Measurements from ENCODE around the gene PKHD1. TPM values are rescaled to one million over a fixed set of nuclear protein-coding genes. Genes with fewer than 3 reads are reported as not detected.

Gene PKHD1
- total and polyA plus RNA-seq, 9 donors: 0.01 to 0.12 (median 0.05) TPM; not detected in 3

DNA sequence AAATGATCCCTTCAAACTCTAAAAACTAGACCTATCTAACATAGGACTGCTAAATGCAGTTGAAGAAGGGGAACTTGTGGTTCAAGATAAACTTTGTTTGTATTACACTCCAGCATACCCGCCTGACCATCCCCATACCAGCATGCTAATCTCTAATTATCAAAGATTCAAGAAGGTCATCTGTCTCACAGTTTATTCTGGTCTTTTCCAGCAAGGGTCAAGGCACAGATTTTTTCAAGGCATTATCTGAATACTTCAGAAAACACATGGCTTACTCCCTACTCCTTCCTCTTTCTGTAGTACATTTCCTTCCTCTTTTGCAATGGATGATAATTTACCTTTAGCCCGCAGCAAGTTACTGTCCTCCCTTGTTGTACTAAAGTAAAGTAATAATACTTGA lies 174.1 kb downstream of the PKHD1 start:
- H3K27ac ChIP-seq: no peak overlapping the region
- H3K4me3 ChIP-seq: no peak overlapping the region
- H3K36me3 ChIP-seq: no peaks in the 10 kb centered on the region
- TF ChIP-seq POLR2A (IDR thresholded peaks at IDR 0.05) (no peak), EP300 (IDR thresholded peaks at IDR 0.05) (no peak)
- TF ChIP-seq, protein P1, sequence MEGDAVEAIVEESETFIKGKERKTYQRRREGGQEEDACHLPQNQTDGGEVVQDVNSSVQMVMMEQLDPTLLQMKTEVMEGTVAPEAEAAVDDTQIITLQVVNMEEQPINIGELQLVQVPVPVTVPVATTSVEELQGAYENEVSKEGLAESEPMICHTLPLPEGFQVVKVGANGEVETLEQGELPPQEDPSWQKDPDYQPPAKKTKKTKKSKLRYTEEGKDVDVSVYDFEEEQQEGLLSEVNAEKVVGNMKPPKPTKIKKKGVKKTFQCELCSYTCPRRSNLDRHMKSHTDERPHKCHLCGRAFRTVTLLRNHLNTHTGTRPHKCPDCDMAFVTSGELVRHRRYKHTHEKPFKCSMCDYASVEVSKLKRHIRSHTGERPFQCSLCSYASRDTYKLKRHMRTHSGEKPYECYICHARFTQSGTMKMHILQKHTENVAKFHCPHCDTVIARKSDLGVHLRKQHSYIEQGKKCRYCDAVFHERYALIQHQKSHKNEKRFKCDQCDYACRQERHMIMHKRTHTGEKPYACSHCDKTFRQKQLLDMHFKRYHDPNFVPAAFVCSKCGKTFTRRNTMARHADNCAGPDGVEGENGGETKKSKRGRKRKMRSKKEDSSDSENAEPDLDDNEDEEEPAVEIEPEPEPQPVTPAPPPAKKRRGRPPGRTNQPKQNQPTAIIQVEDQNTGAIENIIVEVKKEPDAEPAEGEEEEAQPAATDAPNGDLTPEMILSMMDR (IDR thresholded peaks at IDR 0.05): no peak
- H3K4me1 ChIP-seq (ENCODE audit: insufficient read depth): no peaks in the 10 kb centered on the region
- H3K27me3 ChIP-seq: no peaks in the 10 kb centered on the region
- intact Hi-C loops (cut with DNase I): no loop called here
- 35 to 49% (median 47%) methylated on average over 2 of the region's 2 CpGs for WGBS, 3 donors
- no peaks in the 10 kb centered on the region for H3K9me3 ChIP-seq
- DNase-seq: no peak

DNA sequence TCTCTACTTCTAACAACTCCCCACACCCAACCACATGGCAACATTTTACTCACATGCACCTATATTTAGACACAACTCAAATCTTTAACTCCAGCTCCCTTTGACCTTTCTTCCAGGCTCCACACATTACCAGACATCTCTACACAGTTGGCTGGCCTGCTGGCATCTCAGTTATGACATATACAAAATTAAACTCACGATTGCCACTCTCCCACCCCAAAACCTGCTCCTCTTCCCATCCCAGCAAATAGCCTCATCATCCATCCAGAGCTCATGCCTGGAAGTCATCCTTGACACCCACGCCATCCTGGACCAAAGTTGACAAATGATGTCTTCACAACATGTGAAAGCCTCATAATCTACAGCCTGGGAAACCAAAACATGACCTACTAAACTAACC lies 176.6 kb downstream of the PKHD1 start:
- H3K9me3 ChIP-seq: no peaks in the 10 kb centered on the region
- 31 to 41% (median 31%) methylated on average over 2 of the region's 2 CpGs for WGBS, 3 donors

DNA sequence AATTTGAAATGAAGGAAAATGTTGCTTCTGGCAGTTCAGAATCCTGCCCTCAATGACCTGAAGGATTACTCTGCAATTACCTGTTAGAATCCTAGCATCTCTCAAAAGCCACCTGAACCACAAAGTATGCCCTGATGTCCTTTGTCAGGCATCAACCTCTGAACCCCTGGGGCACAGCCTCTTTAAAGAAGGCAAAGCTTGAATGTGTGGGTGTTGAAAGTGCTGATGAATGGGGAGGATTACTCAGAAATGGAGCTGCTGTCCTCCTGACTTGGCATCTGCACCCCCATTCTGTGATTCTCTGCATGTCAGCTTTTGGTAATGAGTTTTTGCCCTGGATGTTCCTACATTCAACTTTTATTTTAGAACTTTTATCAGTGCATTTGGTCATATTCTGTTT lies 179.2 kb downstream of the PKHD1 start:
- Histone ChIP-seq H3K36me3 (no peaks in the 10 kb centered on the region), H3K9me3 (no peaks in the 10 kb centered on the region), H3K4me3 (no peak overlapping the region), H3K27ac (no peak overlapping the region), H3K27me3 (no peaks in the 10 kb centered on the region), H3K4me1 (ENCODE audit: insufficient read depth) (no peaks in the 10 kb centered on the region)
- TF ChIP-seq EP300 (IDR thresholded peaks at IDR 0.05) (no peak), POLR2A (IDR thresholded peaks at IDR 0.05) (no peak)
- TF ChIP-seq, protein P1 (IDR thresholded peaks at IDR 0.05): no peak
- intact Hi-C loops (cut with DNase I): no loop called here
- no peak for DNase-seq

More for the DNA sequence above, 176.6 kb downstream of the PKHD1 start:
- intact Hi-C loops (cut with DNase I): no loop called here
- Histone ChIP-seq H3K36me3 (no peaks in the 10 kb centered on the region), H3K27ac (no peak overlapping the region), H3K4me1 (ENCODE audit: insufficient read depth) (no peaks in the 10 kb centered on the region), H3K4me3 (no peak overlapping the region), H3K27me3 (no peaks in the 10 kb centered on the region)
- no peak for DNase-seq
- TF ChIP-seq POLR2A (IDR thresholded peaks at IDR 0.05): no peak
- no peak for TF ChIP-seq EP300 (IDR thresholded peaks at IDR 0.05)
- TF ChIP-seq, protein P1 (IDR thresholded peaks at IDR 0.05): no peak

DNA sequence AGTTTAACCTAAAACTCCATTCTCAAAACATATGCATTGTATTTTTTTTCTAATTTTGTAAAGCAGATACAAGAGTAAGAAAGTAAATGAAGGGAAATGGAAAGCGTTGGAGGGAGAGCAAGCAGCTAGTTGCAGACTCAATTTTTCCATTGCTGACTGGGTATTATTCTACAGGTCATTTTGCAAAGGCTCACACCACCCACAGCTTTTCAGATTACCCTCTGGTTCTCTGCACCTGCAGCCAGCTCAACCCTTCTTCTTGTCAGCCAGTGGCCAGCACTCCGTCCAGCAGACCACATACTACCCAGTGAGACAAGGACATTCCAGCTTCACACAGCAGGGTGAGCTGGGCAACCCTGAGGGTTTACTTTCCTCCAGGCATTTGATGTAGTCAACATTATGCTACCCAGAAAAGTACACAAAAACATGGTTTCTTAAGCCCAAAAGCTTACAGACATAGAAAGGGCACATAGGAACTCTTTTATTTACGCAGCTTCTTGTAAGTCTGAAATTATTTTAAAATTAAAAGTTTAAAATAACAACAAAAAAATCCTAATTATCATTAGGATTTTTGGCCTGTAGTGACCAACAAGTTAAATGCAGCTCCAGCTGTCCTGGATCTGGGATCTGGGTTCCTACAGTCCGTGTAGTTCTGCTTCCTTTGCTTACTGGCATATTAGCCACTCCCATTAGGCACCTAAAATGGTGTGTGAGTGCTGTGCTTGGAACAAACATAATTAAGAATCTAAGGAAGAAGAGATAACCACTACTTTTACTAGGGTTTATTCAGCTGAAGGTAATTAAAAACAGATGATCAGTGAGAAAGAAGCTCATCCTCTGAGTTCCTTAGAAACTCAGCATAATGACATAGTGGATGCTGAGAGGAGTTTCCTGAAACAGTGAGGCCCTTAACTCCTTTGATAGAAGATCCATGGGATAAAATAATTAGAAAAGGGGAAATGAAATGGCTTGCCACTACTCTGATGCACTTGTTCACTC lies 185.3 kb downstream of the PKHD1 start:
- intact Hi-C loops (cut with DNase I): no loop called here
- DNase-seq: no peak
- no peaks in the 10 kb centered on the region for H3K9me3 ChIP-seq
- TF ChIP-seq POLR2A (IDR thresholded peaks at IDR 0.05) (no peak), EP300 (IDR thresholded peaks at IDR 0.05) (no peak)
- TF ChIP-seq, protein P1 (IDR thresholded peaks at IDR 0.05): no peak
- WGBS, 3 donors: 59 to 63% (median 59%) methylated on average over 4 of the region's 4 CpGs
- no peaks in the 10 kb centered on the region for H3K4me1 ChIP-seq (ENCODE audit: insufficient read depth)
- H3K36me3 ChIP-seq: no peaks in the 10 kb centered on the region
- H3K27ac ChIP-seq: no peak overlapping the region
- H3K27me3 ChIP-seq: no peaks in the 10 kb centered on the region
- no peak overlapping the region for H3K4me3 ChIP-seq
